ENCODE data around the gene RIT2.

RIT2 gene

DNA sequence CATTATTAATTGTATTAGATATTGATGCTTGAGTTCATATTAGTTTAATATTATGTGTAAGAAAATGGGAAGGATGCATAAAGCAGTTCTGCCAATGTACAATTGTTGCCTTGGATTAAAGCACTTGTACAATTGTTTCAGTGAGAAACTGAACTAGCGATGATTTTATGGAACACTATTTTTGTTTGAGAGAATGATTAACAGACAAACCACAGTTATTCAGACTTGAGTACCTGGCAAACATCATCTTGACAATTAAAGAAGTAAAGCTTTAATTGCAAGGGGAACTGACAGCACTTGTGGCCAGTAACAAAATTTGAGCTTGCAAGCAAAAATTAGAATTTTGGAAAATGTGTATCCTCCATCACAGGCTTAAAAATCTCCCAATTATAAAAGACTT is 214.3 kb downstream of the RIT2 start:
- DNase-seq (ENCODE audit: low spot score in 2 of 2) (no peak), ATAC-seq (replicated peaks; ENCODE audit: extremely low read depth, poor library complexity, severe bottlenecking) (no peak)
- H3K27ac Mint-ChIP-seq (ENCODE audit: low read depth) = no peak overlapping the region
- peaks cover 11% of the 10 kb centered on the region for H3K9me3 Mint-ChIP-seq
- no peak overlapping the region for H3K4me3 Mint-ChIP-seq
- no peaks in the 10 kb centered on the region for H3K4me1 Mint-ChIP-seq
- no peaks in the 10 kb centered on the region for H3K36me3 Mint-ChIP-seq (ENCODE audit: insufficient read depth)
- H3K27me3 Mint-ChIP-seq = no peaks in the 10 kb centered on the region

DNA sequence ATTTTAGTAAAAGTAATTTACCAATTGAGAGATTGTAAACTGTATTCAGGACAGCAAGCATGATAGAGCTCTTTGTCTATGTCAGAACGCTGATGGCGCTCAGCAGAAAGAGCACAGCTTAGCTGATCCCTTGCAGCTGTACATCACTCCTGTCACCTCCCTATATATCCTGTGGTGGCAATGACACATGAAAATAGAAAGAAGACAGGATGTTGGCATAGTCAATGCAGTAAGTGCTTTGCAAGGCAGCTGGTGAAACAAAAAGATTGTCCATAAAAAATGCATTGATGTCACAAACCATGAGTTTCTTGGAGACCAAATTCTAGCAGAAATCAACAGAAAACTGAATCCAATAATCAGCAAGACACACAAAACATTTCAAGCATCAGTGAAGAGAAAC is 221.5 kb downstream of the RIT2 start:
- DNase-seq (ENCODE audit: low spot score in 2 of 2) (no peak), ATAC-seq (replicated peaks; ENCODE audit: extremely low read depth, poor library complexity, severe bottlenecking) (no peak)
- no peaks in the 10 kb centered on the region for H3K4me1 Mint-ChIP-seq
- H3K4me3 Mint-ChIP-seq = no peak overlapping the region
- peaks cover 11% of the 10 kb centered on the region for H3K9me3 Mint-ChIP-seq
- H3K36me3 Mint-ChIP-seq (ENCODE audit: insufficient read depth) = peaks cover 1% of the 10 kb centered on the region
- no peak overlapping the region for H3K27ac Mint-ChIP-seq (ENCODE audit: low read depth)
- H3K27me3 Mint-ChIP-seq = no peaks in the 10 kb centered on the region

DNA sequence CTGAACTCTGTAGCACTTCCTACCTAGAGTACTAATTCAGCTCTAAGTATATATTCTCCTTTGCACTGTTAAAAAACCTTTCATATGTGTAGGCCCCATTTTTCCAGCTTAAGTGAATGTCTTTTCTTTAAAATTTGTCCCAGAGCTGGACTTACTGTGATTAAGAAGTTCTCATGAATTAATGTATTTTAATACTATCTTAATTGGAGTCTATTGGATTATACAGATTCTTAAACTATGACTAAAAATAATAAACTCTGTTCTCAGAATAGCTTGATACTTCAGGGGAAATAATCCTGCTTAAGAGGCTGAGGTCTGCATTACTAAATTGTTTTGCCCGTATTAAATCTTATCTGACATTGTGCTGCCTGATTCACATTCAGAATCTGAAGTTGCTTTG is 223.3 kb downstream of the RIT2 start:
- Mint-ChIP-seq H3K4me3 (no peak overlapping the region), H3K27me3 (no peaks in the 10 kb centered on the region), H3K4me1 (no peaks in the 10 kb centered on the region), H3K27ac (ENCODE audit: low read depth) (no peak overlapping the region), H3K36me3 (ENCODE audit: insufficient read depth) (peaks cover 1% of the 10 kb centered on the region), H3K9me3 (peaks cover 5% of the 10 kb centered on the region)
- no peak for ATAC-seq (replicated peaks; ENCODE audit: extremely low read depth, poor library complexity, severe bottlenecking)
- DNase-seq (ENCODE audit: low spot score in 2 of 2) = no peak

DNA sequence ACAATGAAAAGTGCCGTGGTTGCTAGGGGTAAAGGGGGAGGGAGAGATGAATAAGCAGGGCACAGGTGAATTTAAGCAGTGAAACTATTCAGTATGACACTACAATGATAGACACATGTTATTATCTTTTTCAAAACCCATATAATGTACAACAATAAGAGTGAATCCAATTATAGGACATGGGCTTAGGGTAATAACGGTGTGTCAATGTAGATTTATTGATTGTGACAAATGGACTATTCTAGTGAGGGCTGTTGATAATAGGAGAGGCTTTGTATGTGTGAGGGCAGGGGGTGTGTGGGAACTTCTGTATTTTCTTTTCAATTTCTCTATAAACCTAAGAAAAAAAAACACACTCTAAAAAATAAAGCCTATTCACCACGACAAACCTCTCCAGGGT is 223.8 kb downstream of the RIT2 start:
- Mint-ChIP-seq H3K36me3 (ENCODE audit: insufficient read depth) (peaks cover 1% of the 10 kb centered on the region), H3K4me1 (no peaks in the 10 kb centered on the region), H3K27me3 (no peaks in the 10 kb centered on the region), H3K9me3 (no peaks in the 10 kb centered on the region), H3K4me3 (no peak overlapping the region), H3K27ac (ENCODE audit: low read depth) (no peak overlapping the region)
- DNase-seq (ENCODE audit: low spot score in 2 of 2) (no peak), ATAC-seq (replicated peaks; ENCODE audit: extremely low read depth, poor library complexity, severe bottlenecking) (no peak)

DNA sequence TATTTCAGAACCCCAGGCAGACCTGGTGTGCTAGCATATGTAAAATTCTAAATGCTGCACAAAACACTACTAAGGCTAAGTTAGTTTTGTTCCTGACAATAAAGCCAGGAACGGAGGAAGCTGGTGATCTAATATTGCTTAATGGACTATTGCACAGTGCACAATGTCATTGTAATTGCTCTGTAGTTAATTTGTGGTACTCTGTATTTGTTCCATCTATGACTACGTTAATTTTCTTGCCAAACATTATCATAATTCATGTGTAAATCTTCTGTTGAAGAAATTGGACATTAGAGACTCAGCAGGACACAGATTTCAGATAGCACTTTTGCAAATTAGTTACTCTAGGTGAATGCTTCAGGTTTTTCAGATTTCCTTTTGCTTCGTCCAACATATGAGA is 232.3 kb downstream of the RIT2 start:
- H3K4me1 Mint-ChIP-seq = no peaks in the 10 kb centered on the region
- ATAC-seq (replicated peaks; ENCODE audit: extremely low read depth, poor library complexity, severe bottlenecking) (no peak), DNase-seq (ENCODE audit: low spot score in 2 of 2) (no peak)
- no peaks in the 10 kb centered on the region for H3K27me3 Mint-ChIP-seq
- H3K27ac Mint-ChIP-seq (ENCODE audit: low read depth) = no peak overlapping the region
- H3K36me3 Mint-ChIP-seq (ENCODE audit: insufficient read depth) = peaks cover 2% of the 10 kb centered on the region
- no peak overlapping the region for H3K4me3 Mint-ChIP-seq
- H3K9me3 Mint-ChIP-seq = peaks cover 32% of the 10 kb centered on the region

DNA sequence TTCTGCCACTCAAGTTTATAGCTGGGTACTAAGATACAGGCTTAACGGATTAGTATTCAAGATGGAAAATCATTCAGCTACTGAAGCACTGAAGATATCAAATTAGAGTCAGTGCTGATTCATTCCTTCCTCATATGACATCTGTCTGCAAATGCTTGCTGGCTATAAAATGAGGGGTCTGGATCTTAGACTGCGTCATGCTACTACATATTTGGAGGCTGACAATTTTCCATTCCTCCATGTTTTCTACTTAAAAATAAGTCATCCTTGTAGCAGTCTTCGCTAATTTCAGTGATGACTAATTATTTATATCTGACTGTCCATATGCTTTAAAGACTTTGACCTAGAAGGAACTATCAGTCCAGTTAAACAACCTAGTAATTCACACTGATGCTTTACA is 233.4 kb downstream of the RIT2 start:
- no peak overlapping the region for H3K4me3 Mint-ChIP-seq
- ATAC-seq (replicated peaks; ENCODE audit: extremely low read depth, poor library complexity, severe bottlenecking) (no peak), DNase-seq (ENCODE audit: low spot score in 2 of 2) (no peak)
- H3K36me3 Mint-ChIP-seq (ENCODE audit: insufficient read depth) = peaks cover 2% of the 10 kb centered on the region
- peaks cover 32% of the 10 kb centered on the region for H3K9me3 Mint-ChIP-seq
- H3K27me3 Mint-ChIP-seq = no peaks in the 10 kb centered on the region
- H3K4me1 Mint-ChIP-seq = no peaks in the 10 kb centered on the region
- no peak overlapping the region for H3K27ac Mint-ChIP-seq (ENCODE audit: low read depth)

DNA sequence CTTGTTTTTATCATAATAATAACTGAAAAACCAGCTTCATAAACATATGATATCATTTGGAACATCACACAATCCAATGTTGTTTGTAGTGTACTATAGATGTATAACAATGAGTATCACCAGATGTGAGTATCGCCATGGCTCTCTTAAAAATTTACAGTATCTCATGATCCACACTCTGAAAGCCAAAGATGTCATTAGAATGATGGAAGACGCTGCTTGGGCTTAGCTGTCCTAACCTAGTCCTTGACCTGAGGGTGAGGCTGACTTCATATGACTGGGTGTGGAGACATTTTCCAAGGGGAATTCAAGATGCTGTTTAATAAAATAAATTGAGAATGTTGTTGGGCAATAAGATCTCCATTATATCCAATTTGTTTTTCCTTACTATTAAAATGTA is 242.6 kb downstream of the RIT2 start:
- Mint-ChIP-seq H3K4me1 (no peaks in the 10 kb centered on the region), H3K4me3 (no peak overlapping the region), H3K27me3 (no peaks in the 10 kb centered on the region), H3K27ac (ENCODE audit: low read depth) (no peak overlapping the region), H3K36me3 (ENCODE audit: insufficient read depth) (no peaks in the 10 kb centered on the region), H3K9me3 (peaks cover 13% of the 10 kb centered on the region)
- no peak for DNase-seq (ENCODE audit: low spot score in 2 of 2)
- ATAC-seq (replicated peaks; ENCODE audit: extremely low read depth, poor library complexity, severe bottlenecking) = no peak

DNA sequence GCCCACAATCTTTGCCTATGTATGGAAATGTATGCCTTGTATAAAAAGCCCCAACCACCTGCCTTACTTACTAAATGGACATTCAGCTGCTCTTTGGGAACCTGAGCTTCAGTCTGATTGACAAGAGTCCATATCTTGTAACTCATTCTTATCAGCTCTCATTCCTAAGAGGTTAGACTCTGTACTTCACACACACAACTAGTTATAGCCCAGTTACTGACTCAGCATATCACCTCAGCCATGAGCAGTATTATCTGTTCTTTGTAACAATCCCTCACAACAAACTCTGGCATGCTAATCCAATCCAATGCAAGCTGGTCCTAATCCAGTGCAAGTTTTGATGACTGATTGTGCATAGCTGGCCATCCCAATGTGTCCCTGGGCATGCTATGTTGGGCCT is 250.6 kb downstream of the RIT2 start:
- Mint-ChIP-seq H3K36me3 (ENCODE audit: insufficient read depth) (no peaks in the 10 kb centered on the region), H3K9me3 (peaks cover 19% of the 10 kb centered on the region)
- ATAC-seq (replicated peaks; ENCODE audit: extremely low read depth, poor library complexity, severe bottlenecking) = no peak

DNA sequence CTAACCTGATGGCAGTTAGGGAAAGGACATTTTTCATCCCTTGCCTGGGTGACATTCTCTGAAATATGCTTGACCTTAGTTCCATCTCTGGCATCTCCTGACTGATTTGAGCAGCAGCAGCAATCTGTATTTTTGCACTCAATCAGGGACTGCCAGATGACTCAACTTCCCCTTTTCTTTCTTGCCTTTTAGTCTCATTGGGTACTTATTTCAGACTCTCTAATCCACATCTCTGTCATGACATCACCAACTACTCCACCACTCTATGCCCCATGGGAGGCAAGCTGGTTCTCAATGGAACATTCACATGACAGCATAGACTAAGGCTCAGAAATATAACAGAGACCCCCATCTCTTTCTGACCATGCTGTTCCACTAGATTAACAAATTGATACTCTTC is 254.2 kb downstream of the RIT2 start:
- H3K27me3 Mint-ChIP-seq = no peaks in the 10 kb centered on the region
- no peak overlapping the region for H3K4me3 Mint-ChIP-seq
- no peaks in the 10 kb centered on the region for H3K4me1 Mint-ChIP-seq

More for the DNA sequence above, 250.6 kb downstream of the RIT2 start:
- Mint-ChIP-seq H3K27ac (ENCODE audit: low read depth) (no peak overlapping the region), H3K27me3 (no peaks in the 10 kb centered on the region), H3K4me1 (no peaks in the 10 kb centered on the region), H3K4me3 (no peak overlapping the region)
- DNase-seq (ENCODE audit: low spot score in 2 of 2) = no peak

DNA sequence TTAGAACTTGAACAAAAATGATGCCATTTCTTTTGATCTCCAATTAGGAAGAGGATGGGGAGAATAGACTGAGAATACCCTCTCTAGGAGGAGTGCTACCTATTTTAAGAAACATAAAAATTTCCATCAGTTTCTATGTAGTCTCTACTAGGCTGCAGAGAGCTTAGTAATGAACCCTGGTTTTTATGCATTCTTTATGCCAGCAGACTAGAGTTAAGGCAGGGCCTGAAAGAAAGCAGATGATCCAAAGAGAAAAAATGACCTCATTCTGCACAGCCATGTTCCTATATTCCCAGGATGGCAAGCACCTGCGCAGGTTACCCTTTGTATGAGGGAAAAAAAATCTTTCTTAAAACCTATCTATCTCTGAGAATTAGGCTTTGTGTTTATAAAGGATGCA is 254.9 kb downstream of the RIT2 start:
- ATAC-seq (replicated peaks; ENCODE audit: extremely low read depth, poor library complexity, severe bottlenecking) = no peak
- no peaks in the 10 kb centered on the region for H3K4me1 Mint-ChIP-seq

More for the DNA sequence above, 254.2 kb downstream of the RIT2 start:
- H3K36me3 Mint-ChIP-seq (ENCODE audit: insufficient read depth) = no peaks in the 10 kb centered on the region
- H3K27ac Mint-ChIP-seq (ENCODE audit: low read depth) = no peak overlapping the region
- ATAC-seq (replicated peaks; ENCODE audit: extremely low read depth, poor library complexity, severe bottlenecking) (no peak), DNase-seq (ENCODE audit: low spot score in 2 of 2) (no peak)
- peaks cover 19% of the 10 kb centered on the region for H3K9me3 Mint-ChIP-seq

DNA sequence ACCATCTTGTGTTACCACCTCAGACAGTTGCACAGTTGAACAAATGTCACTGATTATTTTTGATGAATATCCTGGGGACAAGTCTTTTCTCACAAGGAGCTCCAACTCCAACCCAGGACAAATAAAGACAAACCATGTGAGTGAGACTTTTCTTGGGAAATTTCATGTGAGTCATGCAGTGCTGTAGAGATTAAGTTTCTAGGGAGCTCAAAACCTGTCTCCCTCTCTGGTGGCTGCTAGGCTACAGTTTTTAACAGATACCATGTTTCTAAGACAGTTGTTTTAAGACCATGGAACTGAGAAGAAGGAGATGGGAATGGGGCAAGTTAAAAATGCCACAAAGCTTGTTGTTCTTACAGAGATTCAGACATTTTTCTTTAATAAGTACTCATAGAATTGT is 255.5 kb downstream of the RIT2 start:
- no peak for ATAC-seq (replicated peaks; ENCODE audit: extremely low read depth, poor library complexity, severe bottlenecking)
- H3K27ac Mint-ChIP-seq (ENCODE audit: low read depth) = no peak overlapping the region
- no peaks in the 10 kb centered on the region for H3K36me3 Mint-ChIP-seq (ENCODE audit: insufficient read depth)
- H3K4me3 Mint-ChIP-seq = no peak overlapping the region
- DNase-seq (ENCODE audit: low spot score in 2 of 2) = no peak
- H3K27me3 Mint-ChIP-seq = no peaks in the 10 kb centered on the region
- no peaks in the 10 kb centered on the region for H3K4me1 Mint-ChIP-seq
- H3K9me3 Mint-ChIP-seq = peaks cover 11% of the 10 kb centered on the region

More for the DNA sequence above, 254.9 kb downstream of the RIT2 start:
- no peak overlapping the region for H3K27ac Mint-ChIP-seq (ENCODE audit: low read depth)
- peaks cover 15% of the 10 kb centered on the region for H3K9me3 Mint-ChIP-seq
- no peaks in the 10 kb centered on the region for H3K27me3 Mint-ChIP-seq
- H3K36me3 Mint-ChIP-seq (ENCODE audit: insufficient read depth) = no peaks in the 10 kb centered on the region
- DNase-seq (ENCODE audit: low spot score in 2 of 2) = no peak
- H3K4me3 Mint-ChIP-seq = no peak overlapping the region

DNA sequence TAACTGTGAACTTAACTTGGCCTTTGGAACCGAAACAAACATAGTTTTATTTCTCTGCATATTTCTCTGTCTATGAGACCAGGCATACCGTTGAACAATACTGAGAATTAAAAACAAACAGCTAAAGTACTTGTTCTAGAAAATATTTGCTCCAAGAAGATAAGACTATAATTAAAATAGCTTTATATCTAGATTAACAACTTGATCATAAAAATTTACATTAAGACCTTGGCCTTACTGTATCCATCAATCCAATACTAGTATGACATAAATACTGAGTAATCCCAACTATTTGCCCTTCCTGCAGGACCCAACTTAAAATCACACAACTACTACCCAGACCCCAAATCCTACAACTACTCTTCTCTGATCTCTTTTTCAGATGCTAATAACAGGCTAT is 260.9 kb downstream of the RIT2 start:
- Mint-ChIP-seq H3K36me3 (ENCODE audit: insufficient read depth) (no peaks in the 10 kb centered on the region), H3K9me3 (peaks cover 4% of the 10 kb centered on the region), H3K4me1 (no peaks in the 10 kb centered on the region), H3K4me3 (no peak overlapping the region), H3K27me3 (no peaks in the 10 kb centered on the region), H3K27ac (ENCODE audit: low read depth) (no peak overlapping the region)
- ATAC-seq (replicated peaks; ENCODE audit: extremely low read depth, poor library complexity, severe bottlenecking) (no peak), DNase-seq (ENCODE audit: low spot score in 2 of 2) (no peak)

DNA sequence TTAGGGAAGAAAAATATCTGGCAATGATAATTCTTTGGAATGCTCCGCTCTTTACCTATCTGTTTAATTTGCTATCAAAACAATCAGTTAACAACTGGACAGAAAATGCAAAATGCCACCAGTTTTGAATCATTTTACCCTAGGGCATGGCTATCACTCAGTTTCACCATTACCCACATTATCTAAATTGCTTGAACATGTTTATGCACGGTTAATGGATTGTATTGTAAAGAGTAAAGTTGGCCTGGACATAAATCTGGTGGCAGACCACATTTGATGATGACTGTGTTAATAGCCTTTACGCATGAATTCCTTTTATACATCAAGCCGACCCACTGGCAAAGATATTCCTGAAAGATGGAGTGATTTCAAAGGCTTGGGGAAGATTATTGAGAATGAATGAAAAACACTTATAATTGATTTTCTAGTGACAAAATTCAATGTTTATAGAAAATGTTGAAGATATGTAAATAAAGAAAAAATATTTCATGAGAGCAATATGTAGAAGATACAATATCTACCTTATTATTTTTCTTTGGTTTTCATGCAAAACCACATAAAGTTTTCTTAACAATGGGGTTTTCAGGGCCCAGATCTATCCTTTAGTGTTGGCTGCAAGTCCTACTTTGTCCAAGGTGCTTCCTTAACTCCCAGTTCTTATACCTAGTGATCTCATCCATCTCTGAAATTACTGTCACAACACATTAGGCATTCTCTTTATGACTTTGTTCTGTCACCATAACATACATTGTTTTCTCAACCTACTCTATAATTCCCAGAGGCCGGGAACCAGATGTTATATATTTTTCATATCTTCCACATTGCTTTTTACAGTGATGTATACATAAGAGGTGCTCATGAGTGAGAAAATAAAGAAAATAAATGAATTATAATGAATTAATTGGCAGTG is 265.1 kb downstream of the RIT2 start:
- H3K27me3 Mint-ChIP-seq = no peaks in the 10 kb centered on the region
- H3K27ac Mint-ChIP-seq (ENCODE audit: low read depth) = no peak overlapping the region
- ATAC-seq (replicated peaks; ENCODE audit: extremely low read depth, poor library complexity, severe bottlenecking) (no peak), DNase-seq (ENCODE audit: low spot score in 2 of 2) (no peak)
- H3K4me3 Mint-ChIP-seq = no peak overlapping the region
- H3K36me3 Mint-ChIP-seq (ENCODE audit: insufficient read depth) = no peaks in the 10 kb centered on the region
- peaks cover 5% of the 10 kb centered on the region for H3K9me3 Mint-ChIP-seq
- no peaks in the 10 kb centered on the region for H3K4me1 Mint-ChIP-seq
